DND-41 (cell line): Measurements from ENCODE around the gene SUPT6H.

ENCODE experiments used
- ATAC-seq: fragments of 200-7000 bp; cut with Tn5 transposase; 3 replicates; pipeline ENCODE4 v1.9.1; 2021; ENCODE audit warnings: low read depth; ENCODE audit not compliant: insufficient read depth
- DNase-seq: peaks from one replicate; pipeline ENCODE4 v3.0.0-alpha.2; 2020
- H2AFZ ChIP-seq: 2 replicates; pipeline ENCODE4 v1.6.0; 2012; ENCODE audit warnings: low read depth, low read length
- H3K27ac ChIP-seq: 2 replicates; pipeline ENCODE4 v1.5.1; 2012; ENCODE audit warnings: low read length, inconsistent platforms
- H3K27me3 ChIP-seq: fragments of 200-600 bp; sonication (generic); 2 replicates; pipeline ENCODE4 v1.6.0; 2012; ENCODE audit warnings: low read length, mild to moderate bottlenecking, inconsistent platforms; ENCODE audit not compliant: insufficient read depth, poor library complexity
- H3K36me3 ChIP-seq: 2 replicates; pipeline ENCODE4 v1.5.1; 2012; ENCODE audit warnings: low read length, inconsistent platforms; ENCODE audit not compliant: insufficient read depth
- H3K4me1 ChIP-seq: 2 replicates; pipeline ENCODE4 v1.5.1; 2012; ENCODE audit warnings: mild to moderate bottlenecking, low read length; ENCODE audit not compliant: insufficient read depth
- H3K4me2 ChIP-seq: 2 replicates; pipeline ENCODE4 v1.6.0; 2012; ENCODE audit warnings: mild to moderate bottlenecking, moderate library complexity, low read length, inconsistent platforms; ENCODE audit not compliant: insufficient read depth
- H3K4me3 ChIP-seq, 2 experiments: fragments of 200-600 bp in 1 of 2; shearing (Covaris generic) in 1 of 2; 2 replicates each; pipeline ENCODE4 v1.5.1; 2012 to 2016; ENCODE audit warnings: inconsistent platforms in 2 of 2, low read length in 2 of 2, mild to moderate bottlenecking in 2 of 2, low read depth in 1 of 2, moderate library complexity in 1 of 2
- H3K79me2 ChIP-seq: 2 replicates; pipeline ENCODE4 v1.6.0; 2012; ENCODE audit warnings: low read length, inconsistent platforms; ENCODE audit not compliant: insufficient read depth
- H3K9ac ChIP-seq: 2 replicates; pipeline ENCODE4 v1.6.0; 2012; ENCODE audit warnings: low read depth, mild to moderate bottlenecking, inconsistent platforms, low read length, moderate library complexity
- H3K9me3 ChIP-seq: 2 replicates; pipeline ENCODE4 v1.5.1; 2012; ENCODE audit warnings: low read length, moderate library complexity, mild to moderate bottlenecking, inconsistent platforms; ENCODE audit not compliant: insufficient read depth, severe bottlenecking
- H4K20me1 ChIP-seq: 2 replicates; pipeline ENCODE4 v1.6.0; 2012; ENCODE audit warnings: low read length; ENCODE audit not compliant: insufficient read depth
- CTCF ChIP-seq: IDR thresholded peaks from 2 replicates; pipeline ENCODE4 v1.5.1; 2012; ENCODE audit warnings: borderline replicate concordance, low read length, moderate library complexity, mild to moderate bottlenecking; ENCODE audit not compliant: poor library complexity, severe bottlenecking; ENCODE audit errors: extremely low read depth
- EZH2 ChIP-seq: IDR thresholded peaks from 3 replicates; pipeline ENCODE4 v1.6.1; 2012; ENCODE audit warnings: borderline replicate concordance, low read depth, mild to moderate bottlenecking, moderate library complexity, low read length, inconsistent platforms; ENCODE audit not compliant: severe bottlenecking

SUPT6H gene

GRCh38 chr17:28704219-28704858 lies 42.3 kb downstream of the SUPT6H start:
- Histone ChIP-seq H3K27ac (no peak overlapping the region), H3K9me3 (no peaks in the 10 kb centered on the region), H3K4me1 (no peaks in the 10 kb centered on the region), H3K9ac (no peak overlapping the region), H3K79me2 (no peaks in the 10 kb centered on the region), H3K36me3 (peaks cover 53% of the 10 kb centered on the region), H3K27me3 (no peaks in the 10 kb centered on the region), H3K4me3 (no peak overlapping the region), H4K20me1 (0 out of 2 replicates have a peak, but pooled peaks cover 4% of the 10 kb centered on the region), H3K4me2 (no peak overlapping the region), H2AFZ (no peak overlapping the region)
- no peak for TF ChIP-seq CTCF
- no peak for TF ChIP-seq EZH2
- ATAC-seq (no peak), DNase-seq (no peak)

- ATAC-seq (0 out of 3 replicates have a peak, but pooled peaks have one; percentile 23), DNase-seq (no peak)
- H3K27me3 ChIP-seq, result no peaks in the 10 kb centered on the region
- peaks cover 3% of the 10 kb centered on the region; the same call in 1 of the 2 replicates for H3K79me2 ChIP-seq
- H3K4me2 ChIP-seq, result no peak overlapping the region
- H3K9ac ChIP-seq, result no peak overlapping the region
- TF ChIP-seq EZH2 (no peak), CTCF (no peak)
- H3K27ac ChIP-seq, result no peak overlapping the region
- H3K4me1 ChIP-seq, result peaks cover 5% of the 10 kb centered on the region
- H3K9me3 ChIP-seq, result no peaks in the 10 kb centered on the region
- no peak overlapping the region for H3K4me3 ChIP-seq
- peaks cover 45% of the 10 kb centered on the region for H3K36me3 ChIP-seq
- H2AFZ ChIP-seq, result no peak overlapping the region
- H4K20me1 ChIP-seq, result 0 out of 2 replicates have a peak, but pooled peaks cover 4% of the 10 kb centered on the region
Measured at GRCh38 chr17:28705074-28705659, 43.2 kb downstream of the SUPT6H start.

- ATAC-seq (no peak), DNase-seq (no peak)
- Histone ChIP-seq H3K4me2 (no peak overlapping the region), H3K4me1 (peaks cover 10% of the 10 kb centered on the region), H4K20me1 (0 out of 2 replicates have a peak, but pooled peaks cover 4% of the 10 kb centered on the region), H3K9ac (no peak overlapping the region), H3K36me3 (peaks cover 38% of the 10 kb centered on the region), H3K27ac (no peak overlapping the region), H3K4me3 (no peak overlapping the region), H3K27me3 (no peaks in the 10 kb centered on the region), H2AFZ (no peak overlapping the region), H3K79me2 (peaks cover 8% of the 10 kb centered on the region), H3K9me3 (no peaks in the 10 kb centered on the region)
- no peak for TF ChIP-seq EZH2
- TF ChIP-seq CTCF, result no peak
Measured at GRCh38 chr17:28705728-28706334, 43.8 kb downstream of the SUPT6H start.
